ENCODE data around the gene ANKRD34C. TPM values are rescaled to one million over a fixed set of nuclear protein-coding genes. Genes with fewer than 3 reads are reported as not detected.

Gene ANKRD34C
- total and polyA plus RNA-seq, 9 of the 15 experiments (the other 6 are each of a cell fraction or from before 2014, with no cell fraction given): 0.01 TPM; not detected in 8

DNA sequence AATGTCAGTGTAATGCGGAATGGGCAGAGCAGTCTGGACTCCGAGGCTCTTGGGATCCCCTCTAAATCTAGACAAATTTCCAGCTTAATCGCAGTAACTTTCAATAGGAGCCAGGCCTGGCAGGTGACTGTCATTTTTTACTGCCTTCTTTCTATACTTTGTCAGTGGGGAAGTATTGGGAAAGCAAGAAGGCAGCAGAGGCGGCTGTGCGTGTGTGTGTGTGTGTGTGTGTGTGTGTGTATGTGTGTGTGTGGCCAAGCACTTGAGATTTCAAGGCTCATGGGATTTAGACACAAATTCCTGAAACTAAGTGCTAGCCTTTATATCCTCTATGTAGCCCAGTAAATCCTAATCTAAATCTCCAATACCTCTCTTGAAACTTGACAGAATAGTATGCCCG is 49.3 kb upstream of the ANKRD34C start:
- Histone ChIP-seq H3K4me1 (replicated peaks in 1 of 2; ENCODE audit: control insufficient read depth in 2 of 2, insufficient read depth in 2 of 2, low read length in 2 of 2) (no peaks in the 10 kb centered on the region), H3K27me3 (ENCODE audit: control insufficient read depth in 2 of 2, insufficient read depth in 2 of 2, low read length in 2 of 2) (peaks cover 0 to 11% of the 10 kb centered on the region in 2 experiments; a peak in 1 of 5 replicates), H4K20me1 (replicated peaks; ENCODE audit: control insufficient read depth, insufficient read depth, low read length) (no peaks in the 10 kb centered on the region), H3K9me1 (ENCODE audit: control insufficient read depth, insufficient read depth, low read length) (no peaks in the 10 kb centered on the region), H3K4me2 (ENCODE audit: insufficient read depth, low read length) (no peak overlapping the region), H3K27ac (ENCODE audit: extremely low read depth, low read depth, low read length) (no peak overlapping the region), H3K79me2 (ENCODE audit: control insufficient read depth, insufficient read depth, low read length) (no peaks in the 10 kb centered on the region), H2AFZ (ENCODE audit: low read depth, low read length) (no peak overlapping the region), H3K9ac (ENCODE audit: insufficient read depth in 1 of 2, low read depth in 2 of 2, low read length in 2 of 2) (no peak overlapping the region), H3K9me3 (replicated peaks; ENCODE audit: control insufficient read depth, insufficient read depth, low read depth, low read length) (0 out of 2 replicates have a peak, but pooled peaks cover 2% of the 10 kb centered on the region), H3K4me3 (no peak overlapping the region), H3K36me3 (ENCODE audit: control insufficient read depth, insufficient read depth, low read length) (no peaks in the 10 kb centered on the region)
- 2% methylated on average over 6 of the region's 6 CpGs for WGBS (ENCODE audit: insufficient coverage, low coverage, missing lambda C conversion rate)
- no TSS peak for BruUV-seq (replicated peaks)
- intact Hi-C loops (cut with micrococcal nuclease): no loop called here
- POLR2A ChIA-PET: no interaction called here
- FAIRE-seq (no peak), DNase-seq (ENCODE audit: extremely low read depth in 1 of 4, low spot score in 3 of 4) (no peak), ATAC-seq (no peak)
- in situ Hi-C loops (cut with MboI): no loop called here
- CTCF ChIA-PET (ENCODE audit: low intra/inter-chr PET ratio): no interaction called here
- TF ChIP-seq FOXJ3 (CRISPR knock-in tag; IDR thresholded peaks at IDR 0.05) (no peak), ARHGAP35 (IDR thresholded peaks at IDR 0.05; ENCODE audit: partially characterized antibody) (no peak), ATF7 (IDR thresholded peaks at IDR 0.05) (no peak), KLF10 (CRISPR knock-in tag; IDR thresholded peaks at IDR 0.05) (no peak), MBD2 (IDR thresholded peaks at IDR 0.05; ENCODE audit: borderline replicate concordance, low read depth) (no peak), ARID2 (IDR thresholded peaks at IDR 0.05) (no peak), PHTF2 (CRISPR knock-in tag; IDR thresholded peaks at IDR 0.05) (no peak)
- TF ChIP-seq, protein P1, sequence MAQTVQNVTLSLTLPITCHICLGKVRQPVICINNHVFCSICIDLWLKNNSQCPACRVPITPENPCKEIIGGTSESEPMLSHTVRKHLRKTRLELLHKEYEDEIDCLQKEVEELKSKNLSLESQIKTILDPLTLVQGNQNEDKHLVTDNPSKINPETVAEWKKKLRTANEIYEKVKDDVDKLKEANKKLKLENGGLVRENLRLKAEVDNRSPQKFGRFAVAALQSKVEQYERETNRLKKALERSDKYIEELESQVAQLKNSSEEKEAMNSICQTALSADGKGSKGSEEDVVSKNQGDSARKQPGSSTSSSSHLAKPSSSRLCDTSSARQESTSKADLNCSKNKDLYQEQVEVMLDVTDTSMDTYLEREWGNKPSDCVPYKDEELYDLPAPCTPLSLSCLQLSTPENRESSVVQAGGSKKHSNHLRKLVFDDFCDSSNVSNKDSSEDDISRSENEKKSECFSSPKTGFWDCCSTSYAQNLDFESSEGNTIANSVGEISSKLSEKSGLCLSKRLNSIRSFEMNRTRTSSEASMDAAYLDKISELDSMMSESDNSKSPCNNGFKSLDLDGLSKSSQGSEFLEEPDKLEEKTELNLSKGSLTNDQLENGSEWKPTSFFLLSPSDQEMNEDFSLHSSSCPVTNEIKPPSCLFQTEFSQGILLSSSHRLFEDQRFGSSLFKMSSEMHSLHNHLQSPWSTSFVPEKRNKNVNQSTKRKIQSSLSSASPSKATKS (CRISPR knock-in tag; IDR thresholded peaks at IDR 0.05): no peak
- TF ChIP-seq, protein P2, sequence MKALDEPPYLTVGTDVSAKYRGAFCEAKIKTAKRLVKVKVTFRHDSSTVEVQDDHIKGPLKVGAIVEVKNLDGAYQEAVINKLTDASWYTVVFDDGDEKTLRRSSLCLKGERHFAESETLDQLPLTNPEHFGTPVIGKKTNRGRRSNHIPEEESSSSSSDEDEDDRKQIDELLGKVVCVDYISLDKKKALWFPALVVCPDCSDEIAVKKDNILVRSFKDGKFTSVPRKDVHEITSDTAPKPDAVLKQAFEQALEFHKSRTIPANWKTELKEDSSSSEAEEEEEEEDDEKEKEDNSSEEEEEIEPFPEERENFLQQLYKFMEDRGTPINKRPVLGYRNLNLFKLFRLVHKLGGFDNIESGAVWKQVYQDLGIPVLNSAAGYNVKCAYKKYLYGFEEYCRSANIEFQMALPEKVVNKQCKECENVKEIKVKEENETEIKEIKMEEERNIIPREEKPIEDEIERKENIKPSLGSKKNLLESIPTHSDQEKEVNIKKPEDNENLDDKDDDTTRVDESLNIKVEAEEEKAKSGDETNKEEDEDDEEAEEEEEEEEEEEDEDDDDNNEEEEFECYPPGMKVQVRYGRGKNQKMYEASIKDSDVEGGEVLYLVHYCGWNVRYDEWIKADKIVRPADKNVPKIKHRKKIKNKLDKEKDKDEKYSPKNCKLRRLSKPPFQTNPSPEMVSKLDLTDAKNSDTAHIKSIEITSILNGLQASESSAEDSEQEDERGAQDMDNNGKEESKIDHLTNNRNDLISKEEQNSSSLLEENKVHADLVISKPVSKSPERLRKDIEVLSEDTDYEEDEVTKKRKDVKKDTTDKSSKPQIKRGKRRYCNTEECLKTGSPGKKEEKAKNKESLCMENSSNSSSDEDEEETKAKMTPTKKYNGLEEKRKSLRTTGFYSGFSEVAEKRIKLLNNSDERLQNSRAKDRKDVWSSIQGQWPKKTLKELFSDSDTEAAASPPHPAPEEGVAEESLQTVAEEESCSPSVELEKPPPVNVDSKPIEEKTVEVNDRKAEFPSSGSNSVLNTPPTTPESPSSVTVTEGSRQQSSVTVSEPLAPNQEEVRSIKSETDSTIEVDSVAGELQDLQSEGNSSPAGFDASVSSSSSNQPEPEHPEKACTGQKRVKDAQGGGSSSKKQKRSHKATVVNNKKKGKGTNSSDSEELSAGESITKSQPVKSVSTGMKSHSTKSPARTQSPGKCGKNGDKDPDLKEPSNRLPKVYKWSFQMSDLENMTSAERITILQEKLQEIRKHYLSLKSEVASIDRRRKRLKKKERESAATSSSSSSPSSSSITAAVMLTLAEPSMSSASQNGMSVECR (CRISPR knock-in tag; IDR thresholded peaks at IDR 0.05): no peak
- TF ChIP-seq, protein P3, sequence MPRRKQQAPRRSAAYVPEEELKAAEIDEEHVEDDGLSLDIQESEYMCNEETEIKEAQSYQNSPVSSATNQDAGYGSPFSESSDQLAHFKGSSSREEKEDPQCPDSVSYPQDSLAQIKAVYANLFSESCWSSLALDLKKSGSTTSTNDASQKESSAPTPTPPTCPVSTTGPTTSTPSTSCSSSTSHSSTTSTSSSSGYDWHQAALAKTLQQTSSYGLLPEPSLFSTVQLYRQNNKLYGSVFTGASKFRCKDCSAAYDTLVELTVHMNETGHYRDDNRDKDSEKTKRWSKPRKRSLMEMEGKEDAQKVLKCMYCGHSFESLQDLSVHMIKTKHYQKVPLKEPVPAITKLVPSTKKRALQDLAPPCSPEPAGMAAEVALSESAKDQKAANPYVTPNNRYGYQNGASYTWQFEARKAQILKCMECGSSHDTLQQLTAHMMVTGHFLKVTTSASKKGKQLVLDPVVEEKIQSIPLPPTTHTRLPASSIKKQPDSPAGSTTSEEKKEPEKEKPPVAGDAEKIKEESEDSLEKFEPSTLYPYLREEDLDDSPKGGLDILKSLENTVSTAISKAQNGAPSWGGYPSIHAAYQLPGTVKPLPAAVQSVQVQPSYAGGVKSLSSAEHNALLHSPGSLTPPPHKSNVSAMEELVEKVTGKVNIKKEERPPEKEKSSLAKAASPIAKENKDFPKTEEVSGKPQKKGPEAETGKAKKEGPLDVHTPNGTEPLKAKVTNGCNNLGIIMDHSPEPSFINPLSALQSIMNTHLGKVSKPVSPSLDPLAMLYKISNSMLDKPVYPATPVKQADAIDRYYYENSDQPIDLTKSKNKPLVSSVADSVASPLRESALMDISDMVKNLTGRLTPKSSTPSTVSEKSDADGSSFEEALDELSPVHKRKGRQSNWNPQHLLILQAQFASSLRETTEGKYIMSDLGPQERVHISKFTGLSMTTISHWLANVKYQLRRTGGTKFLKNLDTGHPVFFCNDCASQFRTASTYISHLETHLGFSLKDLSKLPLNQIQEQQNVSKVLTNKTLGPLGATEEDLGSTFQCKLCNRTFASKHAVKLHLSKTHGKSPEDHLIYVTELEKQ (CRISPR knock-in tag; IDR thresholded peaks at IDR 0.05): no peak
- TF ChIP-seq, protein P4, sequence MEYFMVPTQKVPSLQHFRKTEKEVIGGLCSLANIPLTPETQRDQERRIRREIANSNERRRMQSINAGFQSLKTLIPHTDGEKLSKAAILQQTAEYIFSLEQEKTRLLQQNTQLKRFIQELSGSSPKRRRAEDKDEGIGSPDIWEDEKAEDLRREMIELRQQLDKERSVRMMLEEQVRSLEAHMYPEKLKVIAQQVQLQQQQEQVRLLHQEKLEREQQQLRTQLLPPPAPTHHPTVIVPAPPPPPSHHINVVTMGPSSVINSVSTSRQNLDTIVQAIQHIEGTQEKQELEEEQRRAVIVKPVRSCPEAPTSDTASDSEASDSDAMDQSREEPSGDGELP (CRISPR knock-in tag; IDR thresholded peaks at IDR 0.05; ENCODE audit: borderline replicate concordance): no peak

Measured in K562 (cell line).